Measurements from ENCODE around the gene CDON.

Gene CDON

DNA sequence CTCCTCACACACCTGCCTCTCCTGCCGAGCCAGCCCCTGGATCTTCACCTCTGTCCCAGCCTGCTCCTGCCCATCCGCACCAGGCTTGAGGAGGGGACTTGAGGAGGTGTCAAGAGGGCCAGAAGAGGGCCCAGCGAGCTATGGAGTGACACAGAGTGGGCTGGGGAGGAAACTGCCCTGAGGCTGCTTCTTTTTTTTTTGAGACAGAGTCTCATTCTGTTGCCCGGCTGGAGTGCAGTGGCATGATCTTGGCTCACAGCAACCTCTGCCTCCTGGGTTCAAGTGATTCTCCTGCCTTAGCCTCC is 21.9 kb upstream of the CDON start:
- no peak for DNase-seq (ENCODE audit: low read depth in 4 of 4, low spot score in 1 of 4)

DNA sequence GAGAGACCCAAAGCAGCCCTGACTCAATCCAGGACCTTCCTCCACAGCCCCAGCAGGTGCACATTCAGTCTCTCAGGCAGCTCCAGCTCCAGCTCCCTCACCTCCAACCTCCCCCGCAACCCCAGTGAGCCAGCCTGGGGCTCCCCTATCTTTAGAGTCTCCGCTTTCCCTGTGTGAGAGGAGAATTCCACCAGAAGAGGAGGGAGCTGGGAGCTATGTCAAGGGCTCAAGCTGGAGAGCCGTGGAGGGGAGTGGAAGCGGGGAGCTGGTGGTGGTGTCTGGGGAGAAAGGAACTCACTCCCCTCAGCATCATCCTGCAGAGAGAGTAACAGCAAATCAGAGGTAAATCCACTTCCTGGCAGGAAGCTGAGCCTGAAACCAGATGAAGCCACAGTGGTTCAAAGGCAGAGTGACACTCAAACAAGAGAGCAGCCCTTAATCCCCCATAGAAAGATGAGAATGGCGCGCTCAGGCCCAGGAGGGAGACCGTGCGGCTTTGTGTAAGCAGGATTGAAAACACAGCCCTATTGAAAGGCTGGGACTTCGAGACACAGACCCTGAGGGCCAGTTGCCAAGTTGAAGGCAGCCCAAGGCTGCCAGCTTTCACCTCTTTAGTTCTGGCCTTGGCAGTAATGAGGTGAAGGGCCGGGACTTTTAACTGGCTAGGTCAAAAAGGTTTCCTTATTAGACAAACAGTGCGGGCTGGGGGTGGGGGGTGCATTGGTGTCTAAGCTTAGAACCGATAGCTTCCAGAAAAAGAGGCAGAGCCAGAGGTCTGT is 21.4 kb upstream of the CDON start:
- peak in 1 of 4 experiments; percentile 9 for DNase-seq (ENCODE audit: low read depth in 4 of 4, low spot score in 1 of 4)

DNA sequence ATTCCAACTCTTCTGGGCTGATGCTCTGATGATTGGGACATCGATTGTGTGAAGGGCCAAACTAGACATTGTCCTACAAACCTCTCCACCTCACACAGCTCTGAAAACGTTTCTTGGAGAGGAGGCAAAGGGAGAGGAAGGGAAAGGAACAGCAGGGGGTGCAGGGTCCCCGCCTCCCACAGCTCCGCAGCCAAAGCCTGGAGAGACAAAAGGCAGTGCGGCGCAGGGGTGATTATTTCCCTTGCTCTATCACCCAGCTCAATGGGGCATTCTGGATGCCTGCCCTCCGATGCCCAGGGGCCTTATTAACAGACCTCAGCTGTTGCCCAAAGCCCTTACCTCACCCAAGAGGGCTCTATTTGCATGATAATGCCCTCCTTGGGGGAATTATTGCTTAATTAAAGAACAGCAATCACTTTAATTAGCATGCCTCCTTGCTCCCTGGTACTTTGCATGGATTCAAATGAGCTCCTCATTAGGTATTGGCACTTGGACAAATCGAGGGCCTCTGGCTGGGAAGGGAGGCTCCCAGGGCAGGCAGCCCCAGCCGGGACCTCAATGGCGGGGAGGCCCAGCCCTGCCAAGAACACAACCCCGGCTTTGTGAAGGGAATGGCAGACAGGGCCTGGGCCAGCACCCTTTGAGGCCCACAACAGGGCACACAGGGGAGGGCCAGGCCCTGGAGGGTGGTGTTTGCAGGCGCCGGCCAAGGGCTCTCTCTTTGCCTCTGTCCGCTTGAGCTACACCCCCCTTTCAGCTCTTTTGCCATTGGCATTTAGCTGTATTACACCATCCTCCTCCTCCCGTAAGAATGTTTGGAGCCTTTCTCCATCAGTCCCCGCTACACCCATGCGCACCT is 19.8 kb upstream of the CDON start:
- no peak for DNase-seq (ENCODE audit: low read depth in 4 of 4, low spot score in 1 of 4)

DNA sequence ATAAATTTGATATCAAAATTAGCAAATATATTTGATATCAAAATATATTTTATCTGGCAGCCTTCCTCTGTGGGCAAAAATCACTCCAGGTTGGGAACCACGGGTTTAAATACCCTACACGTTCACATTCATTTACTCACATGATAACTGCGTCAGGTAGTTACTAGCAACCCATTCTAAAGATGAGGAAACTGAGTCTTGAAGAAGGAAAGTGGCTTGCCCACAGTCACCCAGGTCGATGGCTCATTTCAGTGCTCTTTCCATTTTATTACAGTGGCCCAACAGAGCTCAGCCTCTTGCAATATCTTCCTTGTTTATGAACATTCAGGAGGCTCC is 19.2 kb upstream of the CDON start:
- DNase-seq (ENCODE audit: low read depth in 4 of 4, low spot score in 1 of 4) = no peak

DNA sequence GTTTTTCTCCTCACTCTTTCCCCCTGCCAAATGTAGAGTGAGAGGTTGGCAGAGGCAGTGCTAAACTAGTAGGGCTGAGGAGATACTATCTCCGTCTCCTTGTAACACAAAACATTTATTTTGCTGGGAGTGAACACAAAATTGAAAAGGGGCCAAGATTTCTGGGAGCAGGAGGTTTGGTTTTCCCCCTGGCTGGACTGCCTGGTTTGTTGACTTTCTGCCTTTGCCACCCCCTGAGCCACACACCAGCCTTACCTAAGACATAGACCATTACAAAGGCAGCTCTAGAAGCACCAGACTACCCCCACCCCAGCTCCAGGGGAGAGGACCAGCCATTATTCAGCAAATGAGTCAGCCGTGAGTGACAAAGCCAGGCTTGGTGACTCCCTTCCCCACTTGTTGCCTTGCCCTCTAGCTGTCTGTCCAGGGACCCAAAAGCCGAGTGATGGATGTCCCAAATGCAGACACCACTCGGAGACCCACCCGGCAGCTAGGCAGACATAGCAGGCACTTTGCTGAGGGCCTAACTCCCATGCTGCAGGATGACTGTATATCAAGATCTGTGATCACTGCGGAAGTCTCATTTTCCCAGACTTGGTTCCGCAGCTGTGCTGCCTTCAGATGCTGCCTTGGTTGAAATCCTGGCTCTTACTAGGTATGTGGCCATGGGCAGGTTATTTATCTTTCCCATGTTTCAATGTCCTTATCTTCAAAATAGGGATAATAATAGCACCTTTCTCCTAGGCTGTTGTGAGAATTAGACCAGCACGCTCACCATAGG is 17.7 kb upstream of the CDON start:
- no peak for DNase-seq (ENCODE audit: low read depth in 4 of 4, low spot score in 1 of 4)

DNA sequence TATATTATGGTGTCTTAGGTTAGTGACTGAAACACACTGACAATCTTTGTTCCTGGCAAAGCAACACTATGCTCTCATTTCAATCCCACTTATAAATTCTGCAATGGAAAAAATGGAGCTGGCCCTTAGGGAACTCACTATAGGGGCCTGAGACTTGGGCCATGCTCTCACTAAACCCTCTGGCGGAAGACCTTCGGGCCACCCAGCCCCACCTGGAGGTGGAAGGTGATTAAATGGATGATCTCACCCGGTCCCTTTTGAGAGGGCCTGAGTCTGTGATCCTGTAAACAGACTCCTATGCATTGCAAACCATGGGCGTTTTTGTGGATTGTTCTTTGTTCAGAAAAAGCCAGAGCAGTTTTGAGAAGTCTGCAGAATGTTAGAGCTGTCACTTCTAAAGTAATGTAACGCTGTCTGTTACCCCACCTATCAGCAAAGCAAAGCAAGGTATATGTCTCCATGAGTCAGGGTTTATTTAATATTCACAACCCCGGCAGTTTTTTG is 17.0 kb upstream of the CDON start:
- no peak for DNase-seq (ENCODE audit: low read depth in 4 of 4, low spot score in 1 of 4)

DNA sequence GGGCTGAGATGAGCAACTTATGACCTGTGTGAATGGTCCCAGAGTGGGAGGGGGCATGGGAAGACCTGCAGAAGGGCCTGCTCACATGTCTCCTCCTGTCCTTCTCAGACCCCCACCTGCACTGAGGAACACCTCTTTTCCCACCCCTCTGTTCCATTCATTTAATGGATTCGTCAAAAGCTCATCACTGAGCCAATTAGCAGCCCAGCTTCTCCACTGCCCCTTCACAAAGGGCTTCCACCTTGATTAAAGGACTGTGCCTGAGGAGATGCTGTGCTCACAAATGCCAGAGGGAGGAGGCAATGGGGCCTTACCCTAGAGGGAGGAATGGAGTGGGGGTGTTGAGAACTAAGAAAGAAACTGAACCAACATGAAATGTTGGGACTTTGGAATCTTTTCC is 14.0 kb upstream of the CDON start:
- DNase-seq (ENCODE audit: low read depth in 4 of 4, low spot score in 1 of 4) = no peak

DNA sequence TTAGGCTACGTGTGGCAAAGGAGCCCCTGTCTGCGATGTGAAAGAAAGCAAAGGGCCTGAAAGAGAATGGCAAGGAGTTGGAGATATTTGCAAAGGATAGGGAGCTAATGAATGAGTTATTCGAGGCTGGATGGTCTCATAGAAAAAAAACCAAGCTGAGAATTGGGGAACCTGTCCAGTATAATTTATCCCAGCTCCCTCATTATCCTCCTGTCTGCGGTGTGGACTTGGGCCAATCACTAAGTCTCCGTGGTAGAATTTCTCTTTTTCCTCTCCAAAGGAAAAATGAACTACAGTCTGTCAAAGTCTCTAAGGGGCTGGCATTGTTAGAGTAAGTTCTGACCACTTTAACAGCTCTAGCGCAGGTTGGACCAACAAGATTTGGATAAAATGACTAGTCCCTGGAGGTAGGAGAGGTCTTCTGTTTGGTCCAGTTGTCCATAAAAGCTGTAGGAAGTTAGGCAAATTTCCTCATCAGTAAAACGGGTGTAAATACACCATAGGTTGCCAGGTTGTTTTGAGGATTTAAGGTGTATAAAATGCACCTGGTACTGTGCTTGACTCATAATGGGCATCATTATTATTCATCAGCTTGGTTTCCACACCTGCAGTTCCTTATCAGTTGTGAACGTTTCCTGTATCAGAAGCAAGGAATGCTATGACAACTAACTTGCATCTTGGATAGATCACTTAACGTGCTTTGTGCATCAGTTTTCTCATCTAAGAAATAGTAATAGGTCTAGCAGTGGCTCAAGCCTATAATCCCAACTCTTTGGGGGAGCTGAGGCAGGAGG is 10.3 kb upstream of the CDON start:
- DNase-seq (ENCODE audit: low read depth in 4 of 4, low spot score in 1 of 4) = no peak

DNA sequence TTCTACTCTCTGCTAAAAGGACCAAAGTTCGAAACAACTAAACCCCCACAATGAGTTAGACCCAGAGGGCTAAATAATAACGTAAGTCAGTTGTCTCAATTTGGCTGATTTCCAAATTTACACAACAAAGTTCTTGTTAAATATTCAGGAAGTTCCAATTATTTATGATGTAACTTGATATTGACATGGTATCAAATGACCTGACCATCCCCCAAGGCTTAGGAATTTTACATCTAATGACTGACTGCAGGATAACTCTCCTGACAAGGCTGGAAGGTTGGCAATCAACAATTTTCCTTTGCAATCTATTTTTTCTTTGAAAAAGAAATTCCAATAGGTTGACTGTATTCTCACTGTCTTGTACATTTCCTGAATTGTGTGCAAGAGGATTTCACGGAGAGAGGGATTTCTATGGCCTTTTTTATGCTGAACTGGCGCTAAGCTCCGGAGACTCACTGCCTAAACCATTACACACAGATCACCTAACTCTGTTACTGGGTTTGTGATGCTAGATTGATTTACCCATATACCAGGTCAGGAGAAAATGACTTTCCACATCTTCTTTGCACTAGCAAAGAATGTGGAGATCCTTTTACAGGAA is 9.6 kb upstream of the CDON start:
- no peak for DNase-seq (ENCODE audit: low read depth in 4 of 4, low spot score in 1 of 4)

DNA sequence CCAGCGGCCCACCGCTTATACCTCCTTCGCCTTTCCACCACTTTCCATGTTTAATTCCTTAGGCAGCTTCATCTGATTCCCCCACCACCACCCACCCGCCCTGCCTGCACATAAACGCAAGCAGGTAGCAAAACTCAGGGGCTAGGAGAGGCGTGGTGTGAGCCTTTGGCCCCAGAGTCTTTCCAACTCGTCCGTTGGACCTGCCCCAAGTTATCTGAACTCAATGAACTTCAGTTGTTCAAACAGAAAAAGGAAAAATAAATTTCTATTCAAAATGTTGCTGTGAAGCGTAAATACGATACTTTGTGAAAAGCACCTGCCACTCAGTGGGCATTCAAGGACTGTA is 814 bp upstream of the CDON start:
- DNase-seq (ENCODE audit: low read depth in 4 of 4, low spot score in 1 of 4) = no peak

DNA sequence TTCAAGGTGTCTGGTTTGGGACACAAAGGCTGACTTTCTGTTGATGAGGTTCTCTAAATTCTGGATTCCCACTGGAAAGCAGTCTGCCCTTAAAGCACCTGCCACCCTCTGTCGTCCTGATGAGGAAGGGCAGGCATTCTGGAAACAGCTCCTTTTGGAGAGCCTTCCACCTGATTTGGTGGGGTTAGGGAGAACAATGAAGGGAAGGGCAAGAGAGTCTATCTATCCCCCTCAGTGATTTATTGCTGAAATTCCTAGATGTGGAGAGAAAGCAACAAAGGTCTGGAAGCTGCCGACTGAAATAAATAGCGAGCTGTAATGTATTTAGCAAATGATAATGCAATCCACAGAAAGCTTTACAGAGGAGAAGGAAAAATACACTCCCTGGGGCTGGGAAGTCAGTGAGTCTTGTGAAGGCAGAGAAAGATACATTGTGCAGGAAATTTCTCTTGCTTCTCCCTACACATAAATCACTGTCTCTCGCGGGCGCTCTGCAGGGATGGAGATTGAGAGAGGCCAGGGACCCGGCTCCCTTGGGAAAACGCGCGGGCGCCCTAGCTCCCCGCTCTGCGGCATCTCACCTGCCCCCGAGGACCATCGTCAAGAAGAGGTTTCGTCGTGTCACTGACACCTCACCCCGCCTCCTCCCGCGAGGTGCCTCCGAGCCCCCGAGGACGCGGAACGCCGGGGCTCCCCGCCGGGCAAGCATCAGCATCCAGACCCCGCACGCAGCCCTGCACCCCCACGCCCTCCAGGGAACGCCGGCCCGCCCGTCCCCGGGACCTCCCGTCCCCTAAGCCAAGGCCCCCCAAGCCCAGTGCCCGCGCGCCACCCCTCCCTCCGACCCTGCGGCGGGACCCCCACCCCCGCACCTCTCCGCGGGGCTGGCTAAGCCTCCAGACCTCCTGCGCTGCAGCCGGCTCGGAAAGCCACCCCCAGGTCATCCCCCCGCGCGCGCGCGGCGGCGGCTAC is 673 bp downstream of the CDON start:
- DNase-seq (ENCODE audit: low read depth in 4 of 4, low spot score in 1 of 4) = peak; percentile 4 to 12 (median 6)

DNA sequence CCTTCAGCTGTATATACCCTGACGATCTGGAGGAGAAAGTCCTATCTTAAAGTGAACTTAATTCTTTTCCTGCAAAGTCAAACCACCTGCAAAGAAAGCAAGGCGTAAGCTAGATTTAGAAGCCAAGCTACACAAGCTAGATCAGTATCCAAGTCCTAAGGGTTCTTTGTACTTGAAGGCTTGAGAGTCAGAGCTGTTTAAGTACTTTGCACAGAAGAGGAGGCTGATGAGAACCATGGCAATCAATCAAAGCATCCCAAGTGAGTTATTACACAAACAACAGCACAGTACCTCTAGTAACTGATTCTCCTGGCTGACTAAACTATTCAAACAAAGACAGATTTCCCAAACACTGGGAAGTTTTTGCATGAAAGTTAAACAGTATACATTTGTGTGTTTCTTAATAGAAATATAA is 1.9 kb downstream of the CDON start:
- no peak for DNase-seq (ENCODE audit: low read depth in 4 of 4, low spot score in 1 of 4)

DNA sequence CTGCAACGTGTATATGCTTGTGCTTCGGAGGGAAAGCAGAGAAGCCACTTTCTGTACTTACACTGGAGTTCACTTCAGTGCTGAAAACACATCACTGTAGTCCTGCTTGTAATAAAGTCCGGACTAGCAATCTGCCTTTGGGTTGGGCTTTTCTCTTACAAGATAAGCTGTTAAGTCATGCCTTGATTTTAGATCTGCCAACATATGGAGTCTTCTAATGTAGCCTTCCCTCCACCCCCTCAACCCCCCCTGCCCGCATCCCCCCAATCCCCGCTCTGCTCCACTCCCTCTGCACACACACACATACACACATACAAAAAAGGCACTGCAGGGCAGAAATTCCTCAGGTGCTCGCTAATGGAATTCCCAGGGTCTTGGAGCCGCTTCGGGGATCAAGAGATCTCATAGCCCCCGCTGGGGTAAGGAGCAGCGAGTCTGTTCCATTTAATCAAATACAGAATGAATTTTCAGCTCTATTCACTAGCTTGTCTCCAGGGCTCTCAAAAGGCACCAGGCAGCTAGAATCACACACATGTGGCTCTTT is 3.4 kb downstream of the CDON start:
- no peak for DNase-seq (ENCODE audit: low read depth in 4 of 4, low spot score in 1 of 4)

DNA sequence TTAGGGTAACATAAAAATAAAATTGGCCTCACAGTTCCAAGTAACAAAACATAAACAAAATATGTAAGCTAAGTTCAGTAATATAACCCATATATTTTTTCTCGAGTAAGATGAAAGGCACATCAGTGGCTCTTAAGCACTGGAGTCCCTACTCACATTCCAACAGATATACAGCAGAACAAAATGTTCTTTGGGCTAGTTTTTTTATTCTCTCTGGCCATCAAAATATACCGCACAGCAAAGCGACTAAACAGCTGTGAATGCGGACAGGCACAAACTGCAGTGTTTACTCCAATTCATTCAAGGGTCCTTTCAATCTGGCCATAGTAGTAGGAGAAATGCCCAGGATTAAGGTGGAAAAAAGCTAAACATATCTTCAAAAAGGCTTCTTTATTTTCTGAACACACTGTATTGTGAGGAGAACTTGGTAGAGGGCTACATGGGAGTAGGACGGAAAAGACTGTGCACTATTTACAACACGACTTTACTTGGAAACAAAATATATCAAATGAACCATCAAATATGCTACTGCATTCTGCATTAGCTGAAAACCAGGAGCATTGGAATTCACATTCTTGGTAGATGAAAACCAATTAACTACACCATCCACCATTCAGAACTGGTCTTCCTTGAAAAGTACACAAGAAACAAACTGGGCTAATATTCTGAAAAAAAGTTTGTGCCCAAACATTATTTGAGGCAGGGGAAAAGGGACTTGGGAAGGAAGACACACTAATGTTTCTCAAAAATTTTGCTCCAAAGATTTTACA is 4.4 kb downstream of the CDON start:
- DNase-seq (ENCODE audit: low read depth in 4 of 4, low spot score in 1 of 4) = no peak

DNA sequence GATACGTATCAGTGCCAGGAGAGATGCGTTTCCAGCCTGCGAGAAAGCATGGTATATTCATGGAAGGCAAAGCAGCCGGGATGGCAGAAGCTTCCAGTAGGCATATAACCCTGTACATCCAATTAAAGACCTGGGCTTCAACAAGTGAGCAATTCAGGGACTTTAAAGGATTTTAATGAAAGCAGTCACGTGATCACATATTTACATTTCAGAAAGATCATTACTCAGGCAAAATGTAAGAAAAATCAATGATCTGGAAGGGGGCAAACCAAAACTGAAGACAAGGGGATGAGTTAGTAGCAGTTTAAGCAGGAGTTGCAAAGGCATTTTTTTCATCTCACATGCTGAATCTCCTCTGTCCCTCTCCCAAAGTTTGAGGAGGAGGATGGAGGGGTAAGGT is 7.8 kb downstream of the CDON start:
- DNase-seq (ENCODE audit: low read depth in 4 of 4, low spot score in 1 of 4) = no peak

DNA sequence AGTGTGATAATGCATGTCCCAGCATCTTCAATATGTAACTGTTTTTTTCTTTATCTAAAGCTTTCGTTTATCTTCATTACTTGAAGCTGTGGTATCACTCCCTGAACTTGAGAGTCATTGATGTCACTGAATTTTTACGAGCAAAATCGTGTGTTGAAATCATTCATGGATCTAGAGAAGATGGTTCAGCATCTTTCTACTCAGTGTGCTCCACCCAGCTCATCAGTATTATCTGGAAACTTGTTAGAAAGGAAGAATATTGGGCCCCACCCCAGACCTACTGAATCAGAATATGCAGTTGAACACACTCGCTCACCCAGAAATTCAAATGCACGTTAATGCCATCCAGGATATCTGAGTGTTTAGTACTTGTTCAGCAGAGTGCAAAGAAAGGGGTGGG is 8.3 kb downstream of the CDON start:
- DNase-seq (ENCODE audit: low read depth in 4 of 4, low spot score in 1 of 4) = no peak

DNA sequence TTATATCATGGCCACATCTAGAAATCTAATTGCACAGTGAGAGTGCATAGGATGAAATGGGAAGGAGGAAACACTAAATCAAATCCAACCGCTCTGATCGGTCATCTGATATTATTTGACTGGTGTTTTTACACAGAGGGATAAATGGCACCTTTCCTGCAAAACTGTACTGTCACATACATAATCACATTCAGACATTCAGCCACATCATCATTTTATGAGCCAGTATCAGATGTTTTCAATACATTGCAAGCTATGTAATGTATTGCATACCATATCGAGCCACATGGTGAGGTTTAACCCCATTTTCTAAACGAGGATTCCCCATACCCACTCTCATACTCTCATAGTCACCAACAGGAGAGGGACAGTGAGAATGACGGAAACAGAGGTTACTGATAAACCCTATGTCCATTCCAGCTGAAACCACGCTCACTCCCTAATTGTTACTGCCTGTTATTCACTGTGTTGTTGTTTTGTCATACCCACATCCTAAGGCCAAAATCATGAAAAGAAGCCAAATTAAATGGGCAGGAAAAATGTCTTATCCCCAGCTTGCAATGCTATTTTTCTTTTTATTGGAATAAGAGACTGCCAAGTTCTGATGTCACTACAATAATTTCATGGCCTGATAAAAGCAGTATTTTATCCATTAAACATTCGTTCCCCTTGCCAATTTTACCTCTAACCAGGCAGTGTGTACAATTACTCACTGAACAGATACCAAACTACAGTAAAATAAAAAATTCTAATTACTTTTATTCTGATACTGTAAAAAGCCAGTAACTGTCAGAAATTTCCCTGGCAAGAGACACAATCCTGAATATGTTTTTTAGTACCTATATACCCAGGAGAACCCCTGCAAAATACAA is 9.0 kb downstream of the CDON start:
- DNase-seq (ENCODE audit: low read depth in 4 of 4, low spot score in 1 of 4) = no peak

DNA sequence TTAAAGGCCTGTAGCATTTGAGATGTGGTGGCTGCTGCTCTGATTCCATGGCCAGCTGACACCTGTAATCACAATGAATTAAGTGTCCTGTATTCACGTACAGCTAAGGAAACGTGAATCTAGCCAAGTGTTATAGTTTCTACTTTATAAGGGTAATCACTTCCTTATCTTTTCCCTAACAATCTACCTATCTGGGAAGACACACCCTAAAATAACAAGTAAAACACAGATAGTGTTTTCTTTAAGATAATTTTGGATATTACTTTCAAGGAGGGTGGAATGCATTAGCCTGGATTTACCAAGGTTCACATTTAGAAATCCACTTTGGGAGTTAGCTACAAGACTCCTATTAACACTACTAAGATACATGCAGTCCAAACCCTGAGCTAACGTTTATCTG is 11.5 kb downstream of the CDON start:
- no peak for DNase-seq (ENCODE audit: low read depth in 4 of 4, low spot score in 1 of 4)

Data from stimulated activated CD4-positive, alpha-beta T cell treated with anti-CD3 and anti-CD28 coated beads, Interleukin-1b, Interleukin-23, amount 100 ng/mL, for 24 hours (primary cell).